ENCODE measurements around the gene JADE1. TPM values are rescaled to one million over a fixed set of nuclear protein-coding genes. Genes with fewer than 3 reads are reported as not detected.

Gene JADE1
- 10 to 100 TPM; 29.5 to 30.4 TPM for total RNA-seq

DNA sequence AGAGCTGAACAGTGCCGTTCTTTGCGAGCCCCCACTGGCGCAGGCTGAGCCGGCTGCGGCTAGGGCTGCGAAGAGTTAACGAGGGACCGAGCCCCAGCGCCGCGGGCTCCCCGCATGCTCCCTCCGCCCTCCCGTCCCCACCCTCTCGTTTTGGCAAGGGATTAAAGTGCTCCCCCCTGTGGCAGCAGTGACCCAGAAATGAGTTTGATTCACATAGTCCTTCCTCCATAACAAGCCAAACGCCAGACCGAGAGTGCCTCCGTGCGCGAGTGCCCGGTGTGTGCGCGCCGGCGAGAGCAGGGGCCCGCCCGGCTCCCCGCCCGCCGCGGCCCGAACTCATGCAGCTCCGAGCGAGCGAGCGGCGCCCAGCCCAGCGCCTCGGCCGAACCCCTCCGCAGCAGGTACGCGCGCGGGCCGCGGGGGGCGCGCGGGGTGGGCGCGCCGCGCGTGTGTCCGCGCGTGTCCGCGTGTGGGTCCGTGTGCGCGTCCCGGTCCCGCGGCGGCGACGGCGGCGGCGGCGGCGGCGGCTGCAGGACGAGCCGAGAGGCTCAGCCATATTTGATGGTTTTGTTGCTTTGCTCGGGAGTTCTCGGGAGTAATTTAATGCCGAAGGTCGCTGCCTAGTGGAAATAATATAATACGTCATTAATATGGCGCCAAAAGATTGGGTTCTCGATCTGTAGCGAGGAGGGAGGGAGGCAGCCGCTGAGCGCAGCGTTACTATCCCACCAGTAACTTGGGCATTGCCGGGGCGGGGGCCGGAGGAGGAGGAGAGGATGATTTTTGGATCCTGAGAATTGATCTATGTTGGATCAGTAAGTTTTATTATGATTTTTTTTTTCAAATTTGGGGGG lies at the start of gene JADE1:
TSS of gene JADE1 (plus strand) at position 224 of the 854 bp plus-strand sequence. CDS start 22,059 bp downstream, outside the sequence.
- CTCF ChIA-PET: interaction anchor here (0.6 to 1.3 kb wide), 4 partner anchors 11 to 546 kb away, joined by 3 to 4 read pairs (median 3); no protein-coding TSS in a partner anchor
- POLR2A ChIA-PET: interaction anchor here (0.7 kb wide), 6 partner anchors 28 to 1027 kb away, joined by 3 to 10 read pairs (median 8); partner anchors contain the start of genes ABHD18 and MFSD8

DNA sequence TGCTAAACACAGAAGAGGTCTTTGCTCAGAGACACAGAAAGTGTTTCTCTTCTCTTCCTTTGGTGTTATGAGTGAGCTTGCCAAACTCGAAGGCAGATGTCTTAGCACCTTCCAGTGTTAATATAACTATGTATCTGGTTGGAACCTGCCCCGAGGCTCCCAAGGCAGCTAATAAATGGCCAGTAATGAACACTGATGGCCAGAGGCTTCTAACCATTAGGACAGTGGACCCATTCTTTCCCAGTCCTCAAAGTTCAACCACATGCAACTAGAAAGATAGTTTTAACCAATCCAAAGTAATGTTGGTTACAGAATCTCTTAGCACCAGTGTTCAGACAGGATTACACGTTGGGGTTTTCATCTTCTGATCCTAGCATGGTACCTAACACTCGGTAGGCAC lies 42.7 kb upstream of the JADE1 start:
- ChIA-PET POLR2A (no interaction called here), CTCF (no interaction called here)

DNA sequence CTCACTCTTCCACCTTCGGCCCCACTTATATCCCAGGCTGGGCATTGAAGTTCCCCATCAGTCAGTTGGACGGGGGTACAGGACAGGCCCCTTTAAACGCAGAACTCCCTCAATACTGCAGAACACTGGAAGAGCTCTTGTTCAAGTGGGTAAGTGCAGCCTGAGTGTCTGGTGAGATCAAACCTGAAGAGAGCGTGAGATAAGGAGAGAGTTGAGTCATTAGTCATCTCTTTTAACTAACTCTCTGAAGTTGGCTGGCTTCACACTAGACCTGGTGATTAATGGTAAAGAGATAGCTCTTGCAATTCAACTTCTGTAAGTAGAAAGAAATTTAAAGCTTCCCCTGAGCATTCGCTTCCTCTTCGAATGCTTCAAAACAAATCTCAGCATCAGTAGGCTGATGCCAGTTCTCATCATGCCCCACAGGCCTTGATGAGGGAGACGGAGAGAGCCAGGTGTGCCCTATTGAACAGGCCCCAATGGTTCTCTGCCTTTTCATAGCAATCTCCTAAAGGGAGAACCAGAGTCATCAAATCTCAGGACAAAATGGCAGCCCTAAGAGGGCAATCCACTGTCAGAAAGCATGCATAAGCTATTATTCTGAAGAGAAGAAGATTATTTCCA lies 41.0 kb upstream of the JADE1 start:
- CTCF ChIA-PET: no interaction called here

DNA sequence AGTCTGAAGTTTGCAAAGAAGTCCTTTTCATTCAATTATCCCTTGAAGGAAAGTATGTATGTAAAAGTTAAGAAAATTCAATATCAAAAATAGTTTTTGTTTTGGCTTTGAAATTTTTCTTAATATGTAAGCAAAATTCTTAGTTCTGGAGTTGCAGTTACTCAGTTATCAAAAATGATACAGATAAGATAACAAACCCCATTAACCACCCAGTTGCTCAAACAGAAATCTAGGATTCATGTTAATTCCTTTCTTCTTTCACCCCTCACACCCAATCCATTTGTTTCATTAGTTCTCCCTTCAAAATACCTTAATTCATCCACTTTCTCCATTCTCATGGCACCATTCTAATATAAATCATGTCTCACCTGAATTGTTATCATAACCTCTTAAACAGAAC lies 40.5 kb upstream of the JADE1 start:
- CTCF ChIA-PET: no interaction called here

More for the DNA sequence above, 41.0 kb upstream of the JADE1 start:
- POLR2A ChIA-PET: no interaction called here

GRCh38 chr4:128770807-128771206 lies 38.7 kb upstream of the JADE1 start:
- ChIA-PET POLR2A (no interaction called here), CTCF (no interaction called here)

More for the DNA sequence above, 40.5 kb upstream of the JADE1 start:
- POLR2A ChIA-PET: no interaction called here

GRCh38 chr4:128775477-128775876 lies 34.0 kb upstream of the JADE1 start:
- CTCF ChIA-PET: interaction anchor here (0.7 to 1.0 kb wide), 3 partner anchors 9 to 88 kb away, joined by 3 read pairs; no protein-coding TSS in a partner anchor
- POLR2A ChIA-PET: no interaction called here

GRCh38 chr4:128775916-128776315 lies 33.6 kb upstream of the JADE1 start:
- ChIA-PET CTCF (interaction anchor here (0.7 to 0.9 kb wide), 2 partner anchors 8 to 78 kb away, joined by 3 read pairs; no protein-coding TSS in a partner anchor), POLR2A (no interaction called here)

- ChIA-PET POLR2A (no interaction called here), CTCF (interaction anchor here (0.9 kb wide), 1 partner anchor 9 kb away, joined by 4 read pairs; no protein-coding TSS in a partner anchor)
These were observed 32.7 kb upstream of the JADE1 start for GRCh38 chr4:128776794-128777216.

DNA sequence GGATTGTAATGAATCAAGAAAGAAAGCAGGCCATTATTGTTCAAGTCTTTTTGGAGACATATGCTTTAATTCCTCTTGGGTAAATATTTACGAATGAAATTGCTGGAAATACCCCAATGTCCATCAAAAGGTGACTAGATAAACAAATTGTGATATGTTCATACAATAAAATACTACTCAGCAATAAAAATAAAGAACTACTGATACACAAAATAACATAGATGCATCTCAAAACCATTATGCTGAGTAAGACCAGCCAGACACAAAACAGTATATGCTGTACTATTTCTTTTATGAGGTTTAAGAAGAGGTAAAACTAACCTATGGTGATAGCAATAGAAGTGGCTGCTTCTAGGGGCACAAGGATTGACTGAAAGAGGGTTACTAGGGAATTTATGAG lies 28.8 kb upstream of the JADE1 start:
- POLR2A ChIA-PET: no interaction called here
- CTCF ChIA-PET: no interaction called here

GRCh38 chr4:128782076-128782715 lies 27.3 kb upstream of the JADE1 start:
- POLR2A ChIA-PET: no interaction called here

GRCh38 chr4:128782875-128783614 lies 26.5 kb upstream of the JADE1 start:
- ChIA-PET CTCF (interaction anchor here (0.5 to 1.2 kb wide), 4 partner anchors 67 to 570 kb away, joined by 3 read pairs; no protein-coding TSS in a partner anchor), POLR2A (no interaction called here)

More at GRCh38 chr4:128782076-128782715, 27.3 kb upstream of the JADE1 start:
- CTCF ChIA-PET: interaction anchor here (0.6 to 1.2 kb wide), 3 partner anchors 67 to 570 kb away, joined by 3 read pairs; no protein-coding TSS in a partner anchor

DNA sequence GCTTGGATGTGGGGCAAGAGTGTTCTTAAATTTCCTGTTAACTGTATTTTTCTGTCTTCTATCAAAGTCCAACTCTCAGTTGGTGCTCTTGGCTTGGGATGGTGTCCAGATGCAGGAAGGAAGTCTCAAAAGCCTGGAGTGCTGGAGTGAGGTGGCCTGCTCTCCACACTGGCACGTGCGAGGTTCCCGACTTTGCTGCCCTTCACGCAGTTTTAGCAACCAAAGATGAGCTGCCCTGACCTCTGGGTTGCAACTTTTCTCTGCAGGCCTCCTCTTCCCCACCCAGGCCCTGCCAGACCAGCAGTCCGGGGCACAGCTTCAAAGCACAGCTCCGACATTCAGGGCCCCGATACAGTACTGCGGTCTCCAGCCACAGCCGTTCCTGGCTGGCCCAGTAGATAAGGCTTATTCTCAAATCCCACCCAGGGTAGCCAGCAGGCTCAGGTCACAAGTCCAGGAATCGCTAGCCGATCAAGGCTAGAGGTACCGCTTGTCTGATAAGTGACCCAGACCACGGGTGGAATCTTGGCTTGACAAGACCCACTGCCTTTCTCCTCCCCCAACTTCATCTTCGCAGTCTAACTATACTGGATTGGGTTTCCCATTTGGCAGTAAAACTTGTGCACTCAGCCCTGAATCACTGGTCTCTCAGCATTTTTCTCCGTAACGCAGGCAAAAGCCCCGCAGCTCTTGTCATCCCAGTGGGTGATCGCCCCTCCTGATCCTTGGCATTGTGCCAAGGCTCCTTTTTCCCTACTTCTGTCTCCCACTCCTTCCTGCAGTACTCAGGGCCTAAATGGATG lies 21.8 kb upstream of the JADE1 start:
- CTCF ChIA-PET: no interaction called here
- POLR2A ChIA-PET: no interaction called here

DNA sequence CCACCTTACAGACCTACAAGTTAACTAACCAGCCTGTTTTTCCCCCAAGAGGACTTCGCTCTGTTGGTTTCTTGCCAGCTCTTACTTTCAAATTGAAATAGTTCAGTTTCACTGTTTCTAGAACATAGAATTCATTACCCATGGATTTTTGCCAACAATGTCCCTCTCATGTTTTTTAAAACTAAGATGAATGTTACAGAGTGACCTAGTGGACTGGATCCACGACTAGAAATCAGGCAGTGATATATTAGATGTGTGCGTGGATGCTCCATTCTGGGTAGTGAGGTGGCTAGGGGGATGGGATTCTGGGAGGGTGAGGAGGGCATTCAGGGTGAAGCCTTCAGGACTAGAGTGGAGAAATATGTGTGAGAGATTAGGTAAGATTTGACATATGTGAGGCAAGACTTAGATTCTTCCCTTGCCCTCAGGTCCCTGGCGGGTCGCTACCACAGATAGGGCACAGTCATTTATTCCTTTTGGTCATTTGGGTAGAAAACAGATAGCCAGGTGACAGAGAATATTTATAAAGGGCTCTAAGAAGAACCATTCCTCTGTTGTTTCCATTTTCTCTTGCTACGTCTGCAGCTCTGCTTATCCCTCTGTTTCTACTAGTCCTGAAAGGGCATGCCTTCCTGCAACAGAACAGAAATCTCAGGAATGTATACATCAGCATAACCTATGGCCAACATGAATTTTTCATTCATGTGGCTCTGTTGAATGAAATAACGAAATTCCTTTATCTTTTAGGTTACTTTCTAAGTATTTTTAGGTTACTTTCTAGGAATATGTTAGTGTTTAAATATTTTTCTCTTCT lies 15.4 kb upstream of the JADE1 start:
- CTCF ChIA-PET: no interaction called here

DNA sequence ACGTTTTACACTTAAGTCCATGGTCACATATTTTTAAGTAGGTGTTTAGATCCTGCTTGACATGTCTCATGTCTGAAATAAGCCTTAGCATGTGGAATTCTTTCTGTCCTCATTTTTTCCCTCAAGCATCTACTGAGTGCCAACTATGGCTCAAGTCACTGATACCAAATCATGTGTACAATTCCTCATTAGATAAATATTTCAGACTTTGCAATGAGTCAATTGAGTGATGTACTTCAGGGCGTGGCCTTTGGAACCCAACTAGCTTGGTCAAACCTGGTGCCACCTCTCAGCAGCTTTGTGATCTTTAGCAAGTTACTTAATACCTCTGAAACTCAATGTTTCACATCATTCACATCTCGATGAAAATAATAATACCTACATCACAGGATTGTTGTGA lies 12.6 kb upstream of the JADE1 start:
- POLR2A ChIA-PET: no interaction called here
- CTCF ChIA-PET: interaction anchor here (1.0 kb wide), 1 partner anchor 12 kb away, joined by 3 read pairs; the partner anchor contains the start of gene JADE1

More for the DNA sequence above, 15.4 kb upstream of the JADE1 start:
- POLR2A ChIA-PET: no interaction called here

DNA sequence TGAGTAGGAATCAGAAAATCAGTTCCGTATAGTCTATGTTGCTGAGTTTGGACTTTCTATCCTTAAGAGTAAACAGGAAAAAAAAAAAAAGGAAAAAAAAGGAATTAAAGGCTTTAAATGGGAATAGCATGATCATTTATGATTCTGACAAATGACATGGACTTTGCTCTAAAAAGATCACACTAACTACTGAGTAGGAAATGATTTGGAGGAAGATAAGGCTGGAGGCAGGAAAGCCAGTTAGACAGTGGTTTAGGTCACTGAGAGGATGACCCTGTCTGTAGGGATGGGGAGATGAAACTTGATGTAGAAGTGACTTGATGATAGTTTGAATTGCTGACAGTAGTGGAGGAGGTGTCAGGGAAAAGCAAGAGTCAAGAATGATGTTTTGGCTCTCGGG lies 9.2 kb upstream of the JADE1 start:
- POLR2A ChIA-PET: no interaction called here
- CTCF ChIA-PET: no interaction called here

DNA sequence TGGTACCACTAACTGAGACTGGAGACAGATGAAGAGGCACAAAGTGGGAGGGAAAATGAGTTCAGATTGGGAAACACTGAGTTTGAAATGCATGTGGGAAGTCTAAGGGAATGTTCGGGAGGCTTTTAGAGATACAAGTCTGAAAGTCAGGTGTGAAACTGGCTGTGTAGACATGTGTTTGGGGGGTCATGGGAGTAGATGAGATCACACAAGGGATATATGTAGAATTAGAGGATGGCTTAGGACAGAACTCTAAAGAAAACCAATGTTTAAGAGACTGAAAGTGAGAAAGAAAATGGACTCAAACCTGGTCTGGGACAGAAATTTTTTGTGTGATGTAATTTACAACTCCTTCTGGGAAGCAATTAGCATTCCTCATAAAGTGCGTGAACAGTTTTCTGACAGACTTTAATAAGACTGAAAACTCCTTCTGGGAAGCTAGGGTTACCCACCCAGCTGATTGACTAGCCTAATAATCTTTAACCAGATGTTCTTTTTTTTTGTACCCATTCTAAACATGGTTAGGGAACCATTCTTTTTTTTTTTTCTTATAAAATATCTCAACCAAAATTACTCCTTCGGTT lies 8.7 kb upstream of the JADE1 start:
- CTCF ChIA-PET: no interaction called here

More for the DNA sequence above, 8.7 kb upstream of the JADE1 start:
- POLR2A ChIA-PET: no interaction called here

All from activated CD8-positive, alpha-beta memory T cell treated with anti-CD3 and anti-CD28 coated beads for 36 hours (primary cell).